GM12891 (cell line): Measurements from ENCODE around the gene RNFT2.

ENCODE experiments used
- POLR2A ChIP-seq: IDR thresholded peaks from 2 replicates; pipeline ENCODE4 v1.6.1; 2011; ENCODE audit warnings: low read depth, low read length, control low read depth
- POLR2AphosphoS5 ChIP-seq: IDR thresholded peaks from 2 replicates; pipeline ENCODE4 v1.6.1; 2011; ENCODE audit warnings: low read depth, low read length, control low read depth
- POU2F2 ChIP-seq: IDR thresholded peaks from 2 replicates; pipeline ENCODE4 v1.6.1; 2011; ENCODE audit warnings: low read depth, mild to moderate bottlenecking, control low read depth, low read length, moderate library complexity
- SPI1 ChIP-seq: IDR thresholded peaks from 2 replicates; pipeline ENCODE4 v1.6.1; 2011; ENCODE audit warnings: low read depth, low read length, control low read depth
- TAF1 ChIP-seq: IDR thresholded peaks from 2 replicates; pipeline ENCODE4 v1.6.1; 2011; ENCODE audit warnings: low read depth, low read length, control low read depth

DNA sequence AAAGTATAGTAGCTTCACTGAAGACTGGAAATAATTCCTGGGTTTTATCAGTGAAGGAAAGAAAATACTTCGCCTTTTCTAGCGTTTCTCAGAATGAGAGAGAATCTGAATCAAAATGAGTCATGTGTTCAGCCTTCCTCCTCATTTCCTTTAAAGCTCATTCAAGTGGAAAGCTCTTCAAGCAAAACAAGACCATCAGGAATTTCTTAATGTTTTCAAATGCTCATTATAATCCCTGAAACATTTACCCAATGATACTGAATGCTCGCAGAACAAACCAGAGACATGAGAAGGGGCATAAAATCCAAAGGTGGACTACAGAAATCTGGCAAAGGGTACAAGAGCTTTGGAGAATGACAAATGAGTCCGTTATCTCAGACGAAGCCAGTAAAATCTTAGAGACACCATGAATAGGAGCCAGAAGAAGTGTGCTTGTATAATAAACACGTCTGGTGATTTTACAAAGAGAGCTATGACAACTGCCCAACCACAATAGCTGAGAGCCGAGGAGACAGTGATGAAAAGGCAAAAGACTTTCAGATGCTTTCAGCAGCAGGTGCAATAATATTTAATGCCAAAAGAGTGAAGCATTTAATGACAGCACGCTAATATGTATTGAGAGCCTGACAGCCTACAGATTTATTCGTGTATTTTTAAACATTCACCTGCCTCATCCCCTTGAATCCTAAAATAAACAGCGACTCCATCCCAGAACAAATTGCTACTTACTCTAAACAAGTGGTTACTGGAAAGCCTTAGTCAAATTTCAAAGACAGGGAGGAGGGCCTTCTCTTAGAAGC is 19.3 kb upstream of the RNFT2 start:
- TF ChIP-seq POLR2A, result no peak
- no peak for TF ChIP-seq POLR2AphosphoS5
- TF ChIP-seq TAF1, result no peak
- no peak for TF ChIP-seq SPI1
- TF ChIP-seq POU2F2, result no peak
